Stimulated activated CD8-positive, alpha-beta memory T cell treated with anti-CD3 and anti-CD28 coated beads, Interleukin-4, amount 100 ng/mL, for 48 hours (primary cell): ENCODE data around the gene EVI2B.
"Not testable (repeated sequence)": the region's sequence is repeated elsewhere in the genome, so short reads cannot be mapped to it uniquely, and the experiment has no call there.

Experiments
- DNase-seq: peaks from one replicate; pipeline ENCODE4 v3.0.0-alpha.2; 2020

The EVI2B gene

GRCh38 chr17:31269036-31269577 lies 44.7 kb downstream of the EVI2B start:
- DNase-seq = no peak

- no peak for DNase-seq
Measured at GRCh38 chr17:31266042-31266441, 47.8 kb downstream of the EVI2B start.

- DNase-seq = not testable (repeated sequence)
Measured at GRCh38 chr17:31262923-31263322, 50.9 kb downstream of the EVI2B start.

- DNase-seq = no peak
Measured at GRCh38 chr17:31261601-31262000, 52.3 kb downstream of the EVI2B start.

- no peak for DNase-seq
Measured at GRCh38 chr17:31260151-31260550, 53.7 kb downstream of the EVI2B start.

- no peak for DNase-seq
Measured at GRCh38 chr17:31256936-31257335, 56.9 kb downstream of the EVI2B start.

GRCh38 chr17:31254654-31255053 lies 59.2 kb downstream of the EVI2B start:
- no peak for DNase-seq
